Measurements from ENCODE around the gene MVD.

Gene MVD

DNA sequence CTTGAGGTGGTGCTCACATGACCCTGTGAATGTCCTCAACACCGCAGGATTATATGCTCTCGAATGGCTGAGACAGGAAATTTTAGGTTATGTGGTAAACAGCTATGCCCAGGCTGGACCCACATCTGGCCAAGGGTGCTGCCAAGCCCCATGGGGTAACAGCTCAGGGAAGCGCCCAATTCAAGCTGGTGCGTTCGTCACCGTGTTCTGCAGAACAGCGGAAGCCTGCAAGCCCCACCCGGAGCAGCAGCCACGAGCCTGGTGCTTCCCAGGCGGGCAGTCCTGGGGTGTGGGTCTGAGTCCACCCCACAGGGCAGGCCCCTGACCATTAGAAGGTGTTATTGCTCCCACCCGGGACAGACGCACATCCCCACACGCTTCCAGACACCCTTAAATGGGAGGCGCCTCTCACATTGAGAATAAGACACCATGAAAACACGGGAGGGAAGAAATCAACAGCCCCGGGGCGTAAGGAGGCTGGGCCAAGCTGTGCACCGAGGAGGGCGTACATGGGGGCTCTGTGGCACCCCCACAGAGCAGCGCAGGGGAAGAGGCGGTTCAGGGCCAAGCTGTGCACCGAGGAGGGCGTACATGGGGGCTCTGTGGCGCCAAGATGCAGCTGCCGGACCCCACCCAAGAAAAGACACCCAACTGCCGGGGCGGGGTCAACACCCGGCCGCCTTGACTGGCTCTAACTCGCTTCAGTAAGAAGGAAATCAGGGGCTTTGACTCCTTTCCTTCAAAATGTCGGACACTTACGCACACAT lies 9.1 kb downstream of the MVD start:
- no peaks in the 10 kb centered on the region for H3K9me2 ChIP-seq (replicated peaks; ENCODE audit: insufficient read depth, low read length)
- H3K79me2 ChIP-seq (ENCODE audit: insufficient read depth, low read length) = peaks cover 21% of the 10 kb centered on the region
- no peaks in the 10 kb centered on the region for H3K9me3 ChIP-seq (ENCODE audit: insufficient read depth, low read length)
- H3K27me3 ChIP-seq (ENCODE audit: low read length) = no peaks in the 10 kb centered on the region
- H3K9ac ChIP-seq (ENCODE audit: low read length) = no peak overlapping the region
- no peak overlapping the region for H3K4me3 ChIP-seq (ENCODE audit: insufficient read depth, low read length, poor library complexity, severe bottlenecking)
- no peak overlapping the region for H2AFZ ChIP-seq (ENCODE audit: low read depth, low read length, severe bottlenecking)
- H3K4me2 ChIP-seq (ENCODE audit: low read depth, low read length, poor library complexity, severe bottlenecking) = no peak overlapping the region
- H4K20me1 ChIP-seq (ENCODE audit: low read depth, low read length) = peaks cover 12% of the 10 kb centered on the region; the same call in 1 of the 2 replicates
- TF ChIP-seq, protein P1, sequence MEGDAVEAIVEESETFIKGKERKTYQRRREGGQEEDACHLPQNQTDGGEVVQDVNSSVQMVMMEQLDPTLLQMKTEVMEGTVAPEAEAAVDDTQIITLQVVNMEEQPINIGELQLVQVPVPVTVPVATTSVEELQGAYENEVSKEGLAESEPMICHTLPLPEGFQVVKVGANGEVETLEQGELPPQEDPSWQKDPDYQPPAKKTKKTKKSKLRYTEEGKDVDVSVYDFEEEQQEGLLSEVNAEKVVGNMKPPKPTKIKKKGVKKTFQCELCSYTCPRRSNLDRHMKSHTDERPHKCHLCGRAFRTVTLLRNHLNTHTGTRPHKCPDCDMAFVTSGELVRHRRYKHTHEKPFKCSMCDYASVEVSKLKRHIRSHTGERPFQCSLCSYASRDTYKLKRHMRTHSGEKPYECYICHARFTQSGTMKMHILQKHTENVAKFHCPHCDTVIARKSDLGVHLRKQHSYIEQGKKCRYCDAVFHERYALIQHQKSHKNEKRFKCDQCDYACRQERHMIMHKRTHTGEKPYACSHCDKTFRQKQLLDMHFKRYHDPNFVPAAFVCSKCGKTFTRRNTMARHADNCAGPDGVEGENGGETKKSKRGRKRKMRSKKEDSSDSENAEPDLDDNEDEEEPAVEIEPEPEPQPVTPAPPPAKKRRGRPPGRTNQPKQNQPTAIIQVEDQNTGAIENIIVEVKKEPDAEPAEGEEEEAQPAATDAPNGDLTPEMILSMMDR (IDR thresholded peaks at IDR 0.05; ENCODE audit: insufficient read depth, low read length, poor library complexity, severe bottlenecking) = no peak
- no peak for TF ChIP-seq EZH2phosphoT487 (conservative IDR thresholded peaks at IDR 0.05; ENCODE audit: low read length)
- H3F3A ChIP-seq (ENCODE audit: insufficient read depth) = no peaks in the 10 kb centered on the region
- no peaks in the 10 kb centered on the region for H3K36me3 ChIP-seq (ENCODE audit: low read length)
- no peak overlapping the region for H3K27ac ChIP-seq (ENCODE audit: low read depth, low read length)

DNA sequence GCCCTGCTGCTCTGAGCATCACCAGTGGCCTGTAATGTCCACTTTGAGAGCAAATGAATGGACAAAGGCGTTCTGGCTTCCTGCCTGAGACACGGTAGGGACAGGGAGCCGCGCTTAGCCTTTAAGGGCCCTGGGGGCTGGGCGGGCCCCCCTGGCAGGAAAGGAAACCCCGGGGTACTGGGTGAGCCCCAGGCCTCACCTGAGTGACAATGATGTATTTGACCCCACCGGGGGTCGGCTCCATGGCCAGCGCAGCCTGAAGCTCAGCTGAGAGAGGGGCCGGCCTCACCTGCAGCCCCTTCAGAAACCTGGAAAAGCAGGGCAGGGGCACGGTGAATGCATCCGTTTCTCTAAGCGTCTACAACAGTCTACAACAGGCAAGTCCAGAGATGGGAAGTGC lies 9.8 kb downstream of the MVD start:
- Histone ChIP-seq H3K27me3 (ENCODE audit: low read length) (no peaks in the 10 kb centered on the region), H3K4me3 (ENCODE audit: insufficient read depth, low read length, poor library complexity, severe bottlenecking) (no peak overlapping the region), H2AFZ (ENCODE audit: low read depth, low read length, severe bottlenecking) (no peak overlapping the region), H3K9me3 (ENCODE audit: insufficient read depth, low read length) (no peaks in the 10 kb centered on the region), H3K9ac (ENCODE audit: low read length) (no peak overlapping the region), H3K9me2 (replicated peaks; ENCODE audit: insufficient read depth, low read length) (no peaks in the 10 kb centered on the region), H3K36me3 (ENCODE audit: low read length) (no peaks in the 10 kb centered on the region), H3K79me2 (ENCODE audit: insufficient read depth, low read length) (peaks cover 25% of the 10 kb centered on the region), H3K27ac (ENCODE audit: low read depth, low read length) (no peak overlapping the region), H3F3A (ENCODE audit: insufficient read depth) (no peaks in the 10 kb centered on the region), H4K20me1 (ENCODE audit: low read depth, low read length) (peaks cover 12% of the 10 kb centered on the region; the same call in 1 of the 2 replicates), H3K4me2 (ENCODE audit: low read depth, low read length, poor library complexity, severe bottlenecking) (no peak overlapping the region)
- TF ChIP-seq, protein P1 (IDR thresholded peaks at IDR 0.05; ENCODE audit: insufficient read depth, low read length, poor library complexity, severe bottlenecking) = no peak
- TF ChIP-seq EZH2phosphoT487 (conservative IDR thresholded peaks at IDR 0.05; ENCODE audit: low read length) = no peak

DNA sequence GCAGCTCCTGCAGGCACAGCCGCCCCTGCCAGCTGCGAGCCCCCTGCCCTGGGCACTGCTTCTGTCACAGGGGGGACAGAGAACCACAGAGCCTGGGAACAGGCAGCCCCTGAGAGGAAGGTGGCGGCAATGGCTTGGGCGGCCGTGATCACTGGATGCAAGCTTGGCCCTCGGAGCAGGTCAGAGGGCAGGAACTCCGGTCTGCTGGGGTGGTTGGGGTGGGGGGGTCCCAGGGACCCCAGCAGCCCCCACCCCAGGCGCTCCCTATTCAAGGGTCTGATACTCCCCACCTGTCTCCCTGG lies 10.2 kb downstream of the MVD start:
- H3K79me2 ChIP-seq (ENCODE audit: insufficient read depth, low read length) = peaks cover 26% of the 10 kb centered on the region
- H3K36me3 ChIP-seq (ENCODE audit: low read length) = no peaks in the 10 kb centered on the region
- H3K27ac ChIP-seq (ENCODE audit: low read depth, low read length) = no peak overlapping the region
- H3K27me3 ChIP-seq (ENCODE audit: low read length) = no peaks in the 10 kb centered on the region
- TF ChIP-seq, protein P1 (IDR thresholded peaks at IDR 0.05; ENCODE audit: insufficient read depth, low read length, poor library complexity, severe bottlenecking) = no peak
- no peak for TF ChIP-seq EZH2phosphoT487 (conservative IDR thresholded peaks at IDR 0.05; ENCODE audit: low read length)
- H3K9ac ChIP-seq (ENCODE audit: low read length) = no peak overlapping the region
- no peaks in the 10 kb centered on the region for H3K9me3 ChIP-seq (ENCODE audit: insufficient read depth, low read length)
- H4K20me1 ChIP-seq (ENCODE audit: low read depth, low read length) = peaks cover 12% of the 10 kb centered on the region; the same call in 1 of the 2 replicates
- H3K9me2 ChIP-seq (replicated peaks; ENCODE audit: insufficient read depth, low read length) = no peaks in the 10 kb centered on the region
- H3K4me3 ChIP-seq (ENCODE audit: insufficient read depth, low read length, poor library complexity, severe bottlenecking) = no peak overlapping the region
- H3K4me2 ChIP-seq (ENCODE audit: low read depth, low read length, poor library complexity, severe bottlenecking) = no peak overlapping the region
- H2AFZ ChIP-seq (ENCODE audit: low read depth, low read length, severe bottlenecking) = no peak overlapping the region
- H3F3A ChIP-seq (ENCODE audit: insufficient read depth) = no peaks in the 10 kb centered on the region

Data from SU-DHL-6 (cell line).